CD4-positive, alpha-beta T cell treated with Interleukin-15 for 4 hours (primary cell): Measurements from ENCODE around the gene PRKAG1.
"Not testable (repeated sequence)": the region's sequence is repeated elsewhere in the genome, so short reads cannot be mapped to it uniquely, and the experiment has no call there.

Source experiments
- DNase-seq: peaks from one replicate; pipeline ENCODE4 v3.0.0-alpha.2; 2020; ENCODE audit warnings: low spot score

The PRKAG1 gene

DNA sequence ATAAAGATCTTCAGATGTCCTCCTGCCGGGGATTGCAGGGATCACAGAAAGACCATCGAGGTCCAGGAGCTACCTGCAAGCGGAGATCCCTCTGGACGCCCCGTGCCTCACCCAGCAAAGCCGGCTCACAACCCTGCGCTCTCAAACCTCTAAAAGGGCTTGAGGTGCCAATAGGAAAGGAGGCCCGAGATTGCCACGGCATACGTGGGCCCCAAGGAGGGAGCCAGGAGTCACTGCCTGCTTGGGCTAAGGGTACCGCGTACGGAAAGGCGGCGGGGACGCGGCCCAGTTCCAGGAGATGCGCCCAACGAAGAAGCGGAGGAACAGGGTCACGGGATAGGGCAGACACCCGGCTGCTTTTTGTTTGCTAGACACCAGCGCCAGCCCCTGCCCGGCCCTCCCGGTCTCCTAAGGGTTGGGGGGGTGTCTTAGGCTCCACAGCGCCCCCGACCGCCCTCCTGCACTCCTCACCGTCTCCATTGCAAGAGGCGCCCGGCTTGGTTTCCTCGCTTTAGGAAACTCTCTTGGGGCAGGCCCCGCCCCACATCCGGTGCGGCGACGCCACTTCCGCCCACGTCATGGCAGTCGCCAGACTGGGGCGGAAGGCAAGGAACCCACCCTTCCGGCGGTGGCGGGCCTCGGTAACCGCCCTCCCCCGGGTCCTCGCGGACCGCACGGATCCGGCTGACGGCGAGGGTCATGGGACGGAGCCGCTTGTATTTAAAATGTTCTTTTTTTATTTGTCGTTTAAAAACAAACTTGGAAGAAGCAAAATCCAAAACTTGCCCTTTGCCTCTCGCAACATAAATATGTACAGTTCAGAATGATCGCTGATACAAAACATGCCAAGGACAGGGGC is at the start of gene PRKAG1:
TSS of gene PRKAG1 (minus strand) at position 516 of the 859 bp plus-strand sequence. CDS start at position 480, 36 bp downstream.
- DNase-seq = peak; percentile 96

DNA sequence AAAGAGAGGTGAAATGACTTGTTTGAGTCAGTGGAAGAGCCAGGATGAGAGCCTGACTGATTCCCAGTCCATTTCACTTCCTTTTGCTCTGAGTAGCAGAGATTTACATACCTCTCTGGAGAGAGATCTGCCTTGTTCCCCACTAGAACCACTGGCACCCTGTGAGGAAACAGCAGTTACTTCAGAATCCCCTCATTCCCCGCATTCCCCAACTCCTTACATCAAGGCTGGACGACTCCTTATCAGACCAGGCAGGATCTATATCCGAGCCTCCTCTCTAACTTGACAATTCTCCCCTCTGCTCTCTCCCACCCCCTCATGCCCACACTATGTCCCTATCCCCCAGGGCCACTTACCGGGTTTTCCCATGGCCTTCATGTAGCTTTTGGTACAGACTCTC is 47.5 kb upstream of the PRKAG1 start:
- no peak for DNase-seq

DNA sequence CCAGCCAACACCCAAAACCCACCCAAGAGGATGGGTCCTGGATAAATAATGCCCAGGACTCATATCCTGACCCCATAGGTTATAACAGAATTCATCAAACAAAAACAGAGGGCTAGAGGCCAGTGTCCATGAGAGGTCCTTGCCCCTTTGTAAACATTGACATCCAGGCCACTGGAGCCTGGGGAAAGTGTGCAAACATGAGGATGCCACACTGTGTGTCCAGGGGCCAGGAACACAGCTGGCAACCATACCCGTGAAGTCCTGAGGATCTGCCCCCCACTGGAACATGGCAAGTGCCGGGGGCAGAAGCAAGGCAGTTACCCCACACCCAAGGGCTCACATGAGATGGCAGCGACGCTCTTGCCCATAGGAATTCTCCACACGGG is 46.2 kb upstream of the PRKAG1 start:
- no peak for DNase-seq

DNA sequence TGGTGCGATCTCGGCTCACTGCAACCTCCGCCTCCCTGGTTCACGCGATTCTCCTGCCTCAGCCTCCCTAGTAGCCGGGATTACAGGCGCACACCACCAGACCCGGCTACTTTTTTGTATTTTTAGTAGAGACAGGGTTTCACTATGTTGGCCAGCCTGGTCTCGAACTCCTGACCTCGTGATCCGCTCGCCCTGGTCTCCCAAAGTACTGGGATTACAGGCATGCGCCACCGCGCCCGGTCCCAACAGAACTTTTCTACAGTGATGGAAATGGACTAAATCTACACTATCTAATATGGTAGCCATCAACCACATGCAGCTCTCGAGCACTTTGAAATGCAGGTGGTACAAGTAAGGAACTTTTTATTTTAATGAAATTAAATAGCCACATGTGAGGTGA is 43.3 kb upstream of the PRKAG1 start:
- DNase-seq = not testable (repeated sequence)

DNA sequence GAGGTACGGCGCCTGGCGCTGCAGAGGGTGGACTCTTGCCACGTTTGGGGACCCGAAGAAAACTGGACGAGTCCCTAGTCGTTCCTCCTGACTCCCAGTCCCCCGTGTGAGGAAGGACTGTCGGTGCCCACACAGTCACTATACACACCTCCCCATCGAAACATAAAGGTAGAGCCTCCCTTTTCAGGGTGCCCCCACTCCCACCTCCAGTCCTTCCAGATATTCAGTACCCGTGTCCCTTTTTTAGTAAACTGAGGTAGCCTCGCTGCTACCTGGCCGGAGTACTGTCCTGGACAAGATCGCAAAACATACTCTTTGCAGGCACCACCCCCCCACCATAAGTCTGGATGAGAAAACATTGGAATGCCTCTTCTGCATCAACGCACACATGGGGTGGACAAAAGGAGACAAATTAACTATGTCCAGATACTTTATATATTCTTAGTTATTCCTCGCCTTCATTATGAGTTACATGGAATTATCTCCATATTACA is 42.6 kb upstream of the PRKAG1 start:
- DNase-seq = no peak

DNA sequence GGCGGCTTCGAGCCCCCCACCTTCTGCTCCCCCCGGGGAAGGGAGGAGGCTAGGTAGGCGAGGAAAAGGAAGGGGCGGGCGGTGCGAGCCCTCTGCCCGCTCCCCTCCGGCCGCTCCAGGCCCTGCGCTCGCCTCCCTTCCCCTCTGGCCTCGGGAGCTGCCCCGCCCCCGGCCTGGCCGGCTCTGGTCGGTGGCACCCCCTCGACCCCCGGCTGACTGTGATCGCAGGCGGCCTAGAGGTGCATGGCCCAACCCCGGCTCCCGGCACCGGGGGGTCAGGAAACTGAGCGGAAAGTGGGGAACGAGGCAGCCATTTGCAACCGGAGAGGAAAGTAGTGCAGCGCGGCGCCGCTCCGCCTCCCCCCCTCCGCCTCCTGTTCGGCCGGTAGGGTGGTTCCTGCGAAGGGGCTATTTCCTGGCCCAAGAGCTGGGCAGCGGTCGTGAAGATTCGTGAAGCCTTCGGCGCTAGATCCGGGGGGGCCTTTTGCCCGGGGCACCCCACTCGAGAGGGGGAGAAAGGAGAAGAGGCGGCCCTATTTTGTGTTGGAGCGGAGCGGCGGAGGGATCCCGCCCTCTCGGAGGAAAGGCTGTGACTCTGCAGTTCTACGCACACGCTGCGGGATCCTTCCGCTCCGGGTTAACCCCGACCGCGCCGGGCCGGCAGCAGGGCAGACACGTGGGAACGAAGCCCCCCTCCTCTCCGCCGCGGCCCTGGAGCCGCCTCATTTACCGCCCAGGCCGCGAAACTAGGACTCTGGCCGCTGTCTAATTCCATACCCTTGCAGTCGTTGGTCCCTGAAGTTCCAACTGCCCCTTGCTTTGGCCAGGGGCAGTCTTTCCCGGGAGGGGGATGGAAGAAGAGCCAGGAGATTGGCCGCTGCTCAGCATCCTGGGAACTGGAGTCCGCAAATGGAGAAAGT is 41.9 kb upstream of the PRKAG1 start, which contains the start of gene KMT2D:
TSS of gene KMT2D (minus strand) at position 558 of the 920 bp plus-strand sequence. CDS start 5,470 bp downstream, outside the sequence.
- DNase-seq = peak; percentile 88

DNA sequence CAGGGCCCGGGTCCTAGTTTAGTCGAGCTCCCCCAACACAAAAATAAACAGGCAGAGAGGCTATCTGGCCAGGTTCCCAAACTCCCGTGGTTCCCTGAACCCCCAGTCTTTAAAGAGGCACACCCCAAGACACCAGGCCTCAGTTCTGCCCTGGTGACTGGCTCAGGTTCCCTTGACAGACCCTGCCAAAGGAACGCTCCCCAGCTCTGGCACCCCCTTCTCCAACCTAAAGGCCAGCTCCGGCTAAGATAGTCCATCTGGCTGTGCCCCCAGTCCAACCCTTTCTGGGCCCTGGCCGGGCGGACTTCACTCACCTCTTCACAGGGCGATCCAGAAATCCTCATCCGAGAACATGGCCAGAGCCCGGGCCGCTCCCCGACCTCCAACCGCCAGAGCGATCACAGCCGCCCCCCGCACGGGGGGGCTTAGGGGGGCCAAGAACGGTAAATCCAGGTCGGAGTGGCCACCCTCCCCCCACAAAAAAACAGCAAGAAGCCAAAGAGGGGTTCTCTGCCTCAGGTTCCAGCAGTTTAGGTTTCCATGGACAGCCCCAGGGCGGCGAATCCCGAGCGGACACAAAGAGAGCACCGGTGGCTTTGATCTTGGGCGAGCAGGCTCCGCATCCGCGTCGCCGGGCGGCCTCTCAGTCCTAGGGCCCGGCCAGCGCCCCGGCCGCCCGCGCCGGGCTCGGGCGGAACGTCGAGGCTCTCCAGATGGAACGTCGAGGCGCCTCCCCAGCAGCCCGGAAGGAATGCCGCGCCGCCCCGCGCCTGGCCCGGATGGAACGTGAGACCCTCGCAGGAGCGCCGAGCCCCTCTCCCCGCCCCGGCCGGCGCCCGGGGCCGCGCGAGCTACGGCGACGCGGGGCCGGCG is 41.0 kb upstream of the PRKAG1 start:
- DNase-seq = no peak

DNA sequence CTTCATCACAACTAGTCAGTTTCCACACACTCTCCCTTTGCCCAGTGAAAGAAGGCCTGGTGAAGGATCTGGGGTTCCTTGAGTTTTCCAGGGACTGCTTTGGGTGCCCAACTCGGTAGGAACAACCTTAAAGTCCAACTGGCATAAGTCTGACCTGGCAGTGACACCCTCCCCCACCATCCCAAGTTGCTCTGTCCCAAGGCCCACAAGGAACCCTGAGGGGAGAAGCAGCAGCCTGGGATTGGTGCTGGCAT is 40.4 kb upstream of the PRKAG1 start:
- no peak for DNase-seq

DNA sequence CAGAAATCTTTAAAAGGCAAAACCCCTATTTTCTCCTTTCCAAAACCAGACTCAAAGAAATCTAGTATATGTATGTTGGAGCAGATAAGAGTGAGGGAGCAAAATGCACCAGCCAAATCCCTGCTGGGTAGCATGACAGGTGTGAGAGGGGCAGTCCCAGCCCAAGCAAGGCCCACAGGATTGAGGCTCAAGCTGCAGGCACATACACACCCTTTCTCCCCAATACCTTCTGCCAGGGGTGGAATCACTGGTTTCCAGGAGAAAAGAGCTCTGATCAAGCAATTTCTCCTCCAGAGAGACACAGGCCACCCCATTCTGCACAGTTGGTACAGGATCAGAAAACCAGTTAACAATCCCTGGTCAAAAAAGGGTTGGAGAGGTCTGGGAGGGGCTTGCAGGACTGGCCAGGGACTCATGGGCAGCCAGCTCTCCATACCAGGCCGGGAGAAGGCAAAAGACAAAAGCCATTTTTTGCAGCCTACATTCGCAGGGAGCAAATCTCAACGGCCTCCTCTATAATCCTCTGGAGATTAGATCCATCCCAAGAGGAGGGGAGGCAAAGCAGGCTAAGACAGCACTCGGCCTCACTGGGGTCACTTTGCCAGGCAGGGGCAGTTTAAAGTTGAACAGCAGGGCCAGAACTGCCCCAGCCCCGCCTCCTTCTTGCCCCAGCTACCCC is 39.9 kb upstream of the PRKAG1 start:
- DNase-seq = no peak

DNA sequence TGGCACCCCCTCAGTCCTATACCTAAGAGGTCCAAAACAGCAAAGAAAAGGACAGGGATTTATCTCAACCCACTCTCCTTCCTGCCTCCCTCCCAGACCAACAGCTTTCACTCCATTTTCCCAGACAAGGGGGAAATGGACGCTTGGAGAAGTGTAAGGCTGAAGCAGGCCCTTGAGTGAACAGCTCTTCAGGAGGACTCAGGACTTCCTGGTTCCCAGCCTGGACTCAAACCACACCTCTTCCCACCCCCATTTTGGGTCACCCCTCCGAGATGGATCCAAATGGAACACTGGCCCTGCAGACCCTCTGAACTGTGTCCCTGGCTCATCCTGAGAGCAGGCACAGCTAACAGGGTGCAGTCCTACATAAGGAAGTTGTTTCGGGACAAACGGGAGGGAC is 39.3 kb upstream of the PRKAG1 start:
- DNase-seq = no peak

DNA sequence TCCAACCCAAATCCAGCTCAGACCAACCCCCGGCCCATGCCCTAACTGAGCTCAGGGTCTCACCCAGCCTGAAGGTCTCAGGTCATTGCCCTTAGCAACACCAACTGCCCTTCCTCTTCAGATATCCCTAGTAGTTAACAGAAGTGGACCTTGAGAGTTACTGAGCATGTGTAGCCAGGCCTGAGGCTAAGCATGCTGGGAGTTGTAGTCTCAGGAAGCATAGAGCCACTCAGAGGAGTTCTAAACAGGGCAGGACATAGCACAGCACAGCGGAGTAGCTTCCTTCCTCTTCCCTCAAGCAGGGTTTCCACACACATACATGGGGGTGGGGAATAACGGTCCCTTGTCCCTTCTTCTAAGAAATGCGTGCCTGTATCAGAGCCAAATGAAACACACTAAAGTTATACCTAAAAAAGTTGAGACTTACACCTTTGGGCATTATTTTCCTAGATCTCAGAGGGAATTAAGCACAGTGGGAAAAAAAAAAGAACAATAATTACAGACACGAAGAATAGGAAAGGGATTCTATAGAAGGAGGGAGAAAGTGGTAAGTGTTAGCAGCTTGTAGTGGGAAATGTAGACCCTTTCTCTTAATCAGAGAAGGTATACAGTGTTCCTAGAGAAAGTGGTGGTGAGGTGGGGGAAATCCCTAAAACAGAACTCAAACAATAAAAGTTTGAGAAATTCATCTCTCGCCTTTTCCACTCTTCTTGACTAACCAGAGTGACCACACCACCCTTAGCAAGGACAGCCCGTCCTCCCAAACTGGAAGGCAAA is 37.6 kb upstream of the PRKAG1 start:
- DNase-seq = peak; percentile 73

DNA sequence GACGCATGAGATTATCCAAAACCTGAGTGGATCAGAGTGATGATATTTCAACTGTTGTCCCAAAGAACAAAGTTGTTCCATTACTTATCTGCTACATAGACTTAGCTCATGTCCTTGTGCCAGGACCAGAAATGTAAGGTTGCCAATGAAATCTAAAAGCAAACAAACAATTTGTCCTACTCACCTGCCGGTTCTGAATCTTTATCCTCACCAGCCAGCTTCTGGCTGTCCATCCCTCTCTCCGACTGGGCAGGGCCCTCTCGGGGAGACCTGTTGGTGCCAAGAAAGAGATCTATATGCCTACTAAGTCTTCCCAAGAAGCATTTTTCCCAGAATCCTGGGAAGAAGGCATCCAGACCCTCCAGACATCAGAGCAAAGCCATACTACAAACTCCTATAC is 36.5 kb upstream of the PRKAG1 start:
- DNase-seq = no peak

DNA sequence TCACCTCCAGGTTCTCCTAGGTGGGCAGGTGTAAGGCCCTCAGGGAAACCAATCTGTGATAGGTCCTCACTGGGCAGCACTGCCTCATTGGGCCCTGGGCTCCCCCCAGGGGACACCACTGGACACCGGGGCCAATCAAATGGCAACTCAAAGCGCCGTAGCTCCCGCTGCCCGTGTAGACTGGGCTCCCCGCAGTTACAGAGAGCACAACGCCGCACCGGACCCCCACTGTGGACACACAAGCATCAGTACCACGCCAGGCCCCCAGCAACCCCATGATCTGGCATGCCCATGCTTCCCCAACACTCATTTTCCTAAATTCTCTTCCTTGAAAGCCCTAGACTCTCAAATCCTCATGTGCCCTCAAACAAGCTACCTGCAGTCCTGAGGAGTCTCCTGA is 35.9 kb upstream of the PRKAG1 start:
- DNase-seq = no peak

DNA sequence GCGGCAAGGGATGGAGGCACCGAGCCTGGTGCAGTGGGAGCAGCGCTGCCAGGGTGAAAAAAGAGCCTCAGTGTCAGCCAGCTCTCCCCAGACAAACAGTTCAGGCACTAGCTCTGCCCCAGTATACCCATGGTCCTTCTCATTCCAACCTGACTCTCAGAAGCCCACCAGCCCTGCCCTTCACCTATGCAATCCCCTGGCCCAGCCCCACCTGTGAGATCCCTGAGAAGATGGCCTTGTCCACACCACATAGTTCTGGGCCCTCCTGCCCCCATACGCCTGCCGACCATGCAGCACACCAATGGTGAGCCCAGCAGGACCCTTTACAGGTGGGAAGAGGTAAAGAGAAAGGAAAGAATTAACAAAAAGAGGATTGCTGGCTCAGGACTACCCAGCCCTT is 35.5 kb upstream of the PRKAG1 start:
- no peak for DNase-seq

DNA sequence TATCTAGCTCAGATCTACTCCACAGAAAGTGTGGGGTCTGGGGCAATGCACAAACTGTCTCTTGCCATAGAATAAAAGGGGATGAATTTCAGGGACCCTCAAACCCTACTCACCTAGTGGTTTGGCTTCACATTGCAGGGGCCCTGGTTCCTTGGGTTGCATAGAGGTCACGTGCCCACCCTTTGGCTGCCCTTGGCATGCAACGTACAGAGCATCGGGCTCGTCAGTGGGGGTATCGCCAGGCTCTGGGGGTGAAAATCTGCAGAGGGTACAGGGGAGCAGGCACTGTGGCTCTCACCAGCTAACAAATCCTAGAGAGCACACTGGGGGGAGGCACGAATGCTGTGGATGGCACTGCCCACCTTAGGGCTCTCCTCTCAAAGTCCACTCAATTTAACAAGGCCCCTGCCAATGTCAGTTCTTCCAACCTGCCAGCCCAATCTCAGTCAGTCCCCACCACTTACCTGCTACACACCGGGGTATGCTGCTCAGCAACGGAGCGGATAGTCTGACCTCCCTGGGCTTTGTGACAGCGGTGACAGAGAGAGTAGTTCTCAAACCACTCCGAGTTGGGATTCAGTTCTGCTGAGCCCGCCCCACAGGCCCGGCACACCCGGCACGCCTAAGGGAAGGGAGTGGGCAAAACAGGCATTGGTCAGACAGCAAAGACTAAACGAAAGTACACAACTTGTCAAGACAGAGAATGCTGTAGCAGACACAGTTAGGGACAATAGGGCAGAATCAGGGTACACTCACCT is 34.1 kb upstream of the PRKAG1 start:
- DNase-seq = no peak

DNA sequence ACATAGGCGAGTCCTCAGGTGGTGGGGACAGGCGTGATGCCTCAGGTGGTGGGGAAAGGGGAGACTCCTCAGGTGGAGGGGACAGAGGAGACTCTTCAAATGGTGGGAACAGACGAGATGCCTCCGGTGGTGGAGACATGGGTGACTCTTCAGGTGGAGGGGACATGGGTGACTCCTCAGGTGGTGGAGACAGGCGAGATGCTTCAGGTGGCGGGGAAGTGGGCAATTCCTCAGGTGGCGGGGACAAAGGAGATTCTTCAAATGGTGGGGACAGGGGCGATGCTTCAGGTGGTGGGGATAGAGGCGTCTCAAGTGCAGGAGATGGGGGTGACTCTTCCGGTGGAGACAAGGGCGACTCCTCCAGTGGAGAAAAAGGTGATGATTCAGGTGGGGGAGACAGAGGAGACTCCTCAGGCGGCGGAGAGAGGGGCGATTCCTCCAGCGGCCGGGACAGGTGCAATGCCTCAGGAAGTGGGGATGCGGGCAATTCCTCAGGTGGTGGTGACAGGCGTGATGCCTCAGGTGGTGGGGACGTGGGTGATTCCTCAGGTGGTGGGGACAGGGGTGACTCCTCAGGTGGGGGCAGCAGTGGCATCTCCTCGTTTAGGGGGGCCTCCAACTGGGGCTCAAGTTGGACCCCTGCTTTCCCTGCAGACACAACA is 33.3 kb upstream of the PRKAG1 start:
- DNase-seq = no peak

DNA sequence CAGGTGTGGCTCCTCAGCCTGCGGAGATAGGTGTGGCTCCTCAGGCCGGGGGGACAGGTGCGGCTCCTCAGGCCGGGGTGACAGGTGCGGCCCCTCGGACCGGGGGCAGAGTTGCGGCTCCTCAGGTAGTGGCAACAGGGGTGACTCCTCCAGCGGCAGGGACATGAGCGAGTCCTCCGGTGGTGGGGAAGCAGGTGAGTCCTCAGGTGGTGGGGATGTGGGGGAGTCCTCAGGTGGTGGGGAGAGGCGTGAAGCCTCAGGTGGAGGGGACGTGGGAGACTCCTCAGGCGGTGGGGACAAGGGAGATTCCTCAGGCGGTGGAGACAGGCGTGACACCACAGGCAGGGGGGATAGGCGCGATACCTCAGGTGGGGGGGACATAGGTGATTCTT is 32.8 kb upstream of the PRKAG1 start:
- no peak for DNase-seq

DNA sequence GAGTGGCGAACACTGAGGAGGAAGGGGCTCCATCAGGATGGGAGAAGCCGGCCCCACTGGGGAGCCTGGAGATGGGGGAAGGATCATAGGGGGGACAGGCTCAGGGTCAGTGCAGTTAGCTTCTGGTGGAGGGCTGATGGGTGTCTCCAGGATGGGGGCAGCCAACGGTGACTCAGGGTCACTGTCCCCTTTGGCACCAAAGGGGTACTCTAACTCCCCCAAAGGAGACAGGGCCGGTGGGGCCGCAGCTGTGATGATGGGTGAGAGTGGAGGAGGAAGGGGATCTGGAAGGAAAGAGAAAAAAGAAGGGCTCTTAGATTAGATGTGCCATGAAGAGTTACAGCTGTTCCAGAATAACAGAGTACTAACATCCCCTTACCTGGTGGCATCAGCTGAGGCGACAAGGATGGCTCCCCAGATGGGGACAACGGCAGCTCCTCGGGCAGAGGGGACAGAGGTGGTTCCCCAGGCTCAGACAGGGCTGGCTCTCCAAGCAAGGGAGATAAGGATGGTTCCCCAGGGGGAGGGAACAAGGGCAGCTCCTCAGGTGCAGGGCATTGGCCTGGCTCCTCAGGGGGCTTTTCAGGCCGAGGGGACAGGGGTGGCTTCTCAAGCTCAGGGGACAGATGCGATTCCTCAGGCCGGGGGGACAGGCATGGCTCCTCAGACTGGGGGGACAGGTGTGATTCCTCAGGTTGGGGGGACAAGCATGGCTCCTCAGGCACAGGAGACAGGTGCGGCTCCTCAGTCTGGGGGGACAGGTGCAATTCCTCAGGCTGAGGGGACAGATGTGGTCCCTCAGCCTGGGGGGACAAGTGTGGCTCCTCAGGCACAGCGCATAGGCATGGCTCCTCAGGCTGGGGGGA is 32.2 kb upstream of the PRKAG1 start:
- DNase-seq = no peak
